Activated naive CD8-positive, alpha-beta T cell treated with anti-CD3 and anti-CD28 coated beads, Interleukin-2, amount 10 ng/mL, durations not matched to agents 7 days and 5 days (primary cell): ENCODE data around the gene ARHGAP26. TPM values are rescaled to one million over a fixed set of nuclear protein-coding genes. Genes with fewer than 3 reads are reported as not detected.
A peak's percentile ranks its signal among the peaks of the same experiment; 100 is the strongest.

Source experiments
- ATAC-seq: fragments of 150-1000 bp; cut with Tn5 transposase; one replicate; pipeline ENCODE4 v1.10.0; 2021; ENCODE audit warnings: low read depth, moderate library complexity
- POLR2A ChIA-PET: fragments of 350-600 bp; sonication (Branson Sonifier 250); formaldehyde crosslinking; loops from one replicate; lab custom pipeline; 2021; ENCODE audit warnings: antibody characterized with exemption; lab: Charles Lee
- DNase-seq: peaks from one replicate; pipeline ENCODE4 v3.0.0; 2021
- H3K27ac Mint-ChIP-seq: one replicate; pipeline ENCODE4 v1.8.0; 2022; ENCODE audit warnings: mild to moderate bottlenecking, mixed read lengths
- H3K27me3 Mint-ChIP-seq: one replicate; pipeline ENCODE4 v1.8.0; 2022; ENCODE audit warnings: mild to moderate bottlenecking, moderate library complexity, mixed read lengths
- H3K36me3 Mint-ChIP-seq: one replicate; pipeline ENCODE4 v1.8.0; 2021; ENCODE audit warnings: mild to moderate bottlenecking, mixed read lengths
- H3K4me1 Mint-ChIP-seq: one replicate; pipeline ENCODE4 v1.8.0; 2021; ENCODE audit warnings: mixed read lengths
- H3K4me3 Mint-ChIP-seq: one replicate; pipeline ENCODE4 v1.8.0; 2022; ENCODE audit warnings: mild to moderate bottlenecking, moderate library complexity, mixed read lengths
- H3K9me3 Mint-ChIP-seq: one replicate; pipeline ENCODE4 v1.8.0; 2021; ENCODE audit warnings: mixed read lengths
- total RNA-seq, 2 experiments: library from RNA; stranded (reverse); gene quantifications; one replicate each; pipeline ENCODE4 v1.2.3, GENCODE V29; 2021

Gene ARHGAP26
- total RNA-seq, 2 experiments from 2014 or later = 30.6 to 32.0 TPM

DNA sequence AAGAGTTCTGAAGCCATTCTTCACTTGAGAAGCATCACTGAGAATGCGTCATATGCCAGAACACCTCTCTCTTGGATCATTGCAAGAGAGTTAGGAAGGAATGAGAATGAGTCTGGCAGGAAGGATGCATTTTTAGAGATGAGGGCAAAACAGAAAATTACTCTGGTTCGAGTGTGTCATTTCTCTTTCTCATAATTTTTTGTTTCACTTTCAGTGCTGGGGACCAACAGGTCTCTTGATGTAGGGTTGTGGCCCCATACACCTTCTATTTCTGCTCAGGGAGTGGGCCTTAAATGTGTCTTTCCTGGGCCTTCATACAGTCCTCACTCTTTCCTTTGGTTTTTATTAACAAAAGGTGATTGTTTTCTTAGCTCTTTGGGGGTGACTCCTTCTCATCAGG, 330.9 kb downstream of the ARHGAP26 start:
- POLR2A ChIA-PET = interaction anchor here (1.2 kb wide), 2 partner anchors 98 to 302 kb away, joined by 3 to 5 read pairs; partner anchors contain the start of gene NR3C1
- peaks cover 18% of the 10 kb centered on the region for H3K4me1 Mint-ChIP-seq
- no peaks in the 10 kb centered on the region for H3K9me3 Mint-ChIP-seq
- peak overlapping the region; percentile 49 for H3K4me3 Mint-ChIP-seq
- DNase-seq (no peak), ATAC-seq (peak; percentile 92)
- H3K27ac Mint-ChIP-seq = peak overlapping the region; percentile 82
- no peaks in the 10 kb centered on the region for H3K27me3 Mint-ChIP-seq
- peaks cover 10% of the 10 kb centered on the region for H3K36me3 Mint-ChIP-seq

DNA sequence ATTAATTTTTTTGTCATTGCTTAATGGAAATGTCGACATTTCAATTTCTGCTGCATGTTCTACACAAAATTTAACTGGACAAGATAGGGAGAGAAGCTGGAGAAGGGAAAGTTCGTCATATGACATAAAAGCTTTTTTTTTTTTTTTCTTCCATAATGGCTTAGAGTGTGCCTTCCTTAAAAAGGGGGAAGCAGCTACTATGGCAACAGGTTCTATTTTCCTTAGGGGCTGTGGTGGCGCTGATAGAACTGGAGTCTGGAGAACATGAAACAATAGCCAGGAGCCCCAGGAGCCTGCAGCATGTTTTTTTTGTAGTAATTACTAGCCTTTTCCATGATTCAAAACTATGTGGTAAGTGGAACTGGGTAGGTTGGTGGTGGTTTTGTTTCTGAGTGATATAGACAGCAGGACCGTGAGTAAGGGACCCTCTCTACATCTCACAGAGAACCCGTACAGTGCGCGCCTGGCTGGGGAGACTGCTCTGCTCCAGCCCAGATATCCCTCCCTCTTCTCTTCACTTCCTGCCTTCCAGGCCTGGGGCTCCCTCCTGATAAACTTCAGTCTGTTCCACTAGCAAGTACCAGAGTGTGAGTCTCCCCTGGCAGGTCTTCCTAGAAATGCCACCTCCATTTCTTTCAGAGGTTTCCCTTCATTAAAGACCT, 331.7 kb downstream of the ARHGAP26 start:
- Mint-ChIP-seq H3K9me3 (no peaks in the 10 kb centered on the region), H3K4me1 (peaks cover 19% of the 10 kb centered on the region), H3K4me3 (peak overlapping the region; percentile 49), H3K36me3 (peaks cover 10% of the 10 kb centered on the region), H3K27me3 (no peaks in the 10 kb centered on the region), H3K27ac (peak overlapping the region; percentile 82)
- POLR2A ChIA-PET = interaction anchor here (1.2 kb wide), 1 partner anchor 301 kb away, joined by 5 read pairs; the partner anchor contains the start of gene NR3C1
- no peak for DNase-seq
- ATAC-seq = no peak

- POLR2A ChIA-PET = no interaction called here
- H3K9me3 Mint-ChIP-seq = no peaks in the 10 kb centered on the region
- DNase-seq (no peak), ATAC-seq (no peak)
- peaks cover 10% of the 10 kb centered on the region for H3K36me3 Mint-ChIP-seq
- no peaks in the 10 kb centered on the region for H3K27me3 Mint-ChIP-seq
- H3K4me3 Mint-ChIP-seq = no peak overlapping the region
- H3K27ac Mint-ChIP-seq = peak overlapping the region; percentile 57
- H3K4me1 Mint-ChIP-seq = peaks cover 19% of the 10 kb centered on the region
Observed at GRCh38 chr5:143102411-143102810, 332.2 kb downstream of the ARHGAP26 start.

DNA sequence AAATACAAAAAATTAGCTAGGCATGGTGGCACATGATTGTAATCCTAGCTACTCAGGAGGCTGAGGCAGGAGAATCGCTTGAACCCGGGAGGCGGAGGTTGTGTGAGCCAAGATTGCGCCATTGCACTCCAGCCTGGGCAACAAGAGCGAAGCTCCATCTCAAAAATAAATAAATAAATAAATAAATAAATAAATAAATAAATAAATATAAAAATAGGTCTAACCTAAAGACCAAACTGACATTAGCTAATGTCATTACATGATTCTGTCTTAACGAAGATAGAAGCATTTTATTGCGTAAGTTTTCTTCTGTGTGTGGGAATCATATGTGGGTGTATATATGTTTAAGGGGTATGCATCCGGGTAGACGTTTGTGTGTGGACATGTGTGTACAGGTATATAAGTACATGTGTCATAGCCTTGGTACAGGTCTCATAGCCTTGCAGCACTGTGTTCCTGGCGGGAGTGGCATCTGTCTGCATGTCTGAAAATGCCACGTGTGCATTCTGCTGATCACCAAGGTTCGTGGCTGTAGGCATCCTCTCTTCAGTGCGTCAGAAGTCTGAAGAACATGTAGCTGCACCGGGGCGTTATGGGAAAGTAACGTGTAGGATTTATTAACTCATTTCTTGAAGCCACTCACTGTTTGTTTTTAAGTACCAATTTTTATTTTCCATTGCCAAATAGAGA, 335.2 kb downstream of the ARHGAP26 start:
- no peak overlapping the region for H3K27ac Mint-ChIP-seq
- H3K9me3 Mint-ChIP-seq = no peaks in the 10 kb centered on the region
- H3K4me1 Mint-ChIP-seq = peaks cover 19% of the 10 kb centered on the region
- H3K36me3 Mint-ChIP-seq = peaks cover 7% of the 10 kb centered on the region
- H3K4me3 Mint-ChIP-seq = no peak overlapping the region
- no peaks in the 10 kb centered on the region for H3K27me3 Mint-ChIP-seq
- POLR2A ChIA-PET = no interaction called here
- ATAC-seq = no peak
- DNase-seq = no peak

- no peaks in the 10 kb centered on the region for H3K27me3 Mint-ChIP-seq
- no peak for ATAC-seq
- H3K4me1 Mint-ChIP-seq = peaks cover 13% of the 10 kb centered on the region
- no peaks in the 10 kb centered on the region for H3K9me3 Mint-ChIP-seq
- H3K27ac Mint-ChIP-seq = no peak overlapping the region
- H3K36me3 Mint-ChIP-seq = peaks cover 7% of the 10 kb centered on the region
- POLR2A ChIA-PET = interaction anchor here (0.7 kb wide), 1 partner anchor 493 kb away, joined by 3 read pairs; no protein-coding TSS in a partner anchor
- no peak for DNase-seq
- no peak overlapping the region for H3K4me3 Mint-ChIP-seq
Observed at GRCh38 chr5:143106174-143106573, 336.0 kb downstream of the ARHGAP26 start.

GRCh38 chr5:143108498-143109128, 338.4 kb downstream of the ARHGAP26 start:
- Mint-ChIP-seq H3K36me3 (peaks cover 5% of the 10 kb centered on the region), H3K4me3 (no peak overlapping the region), H3K27me3 (no peaks in the 10 kb centered on the region), H3K4me1 (peaks cover 5% of the 10 kb centered on the region), H3K9me3 (no peaks in the 10 kb centered on the region), H3K27ac (no peak overlapping the region)
- DNase-seq (no peak), ATAC-seq (no peak)
- POLR2A ChIA-PET = interaction anchor here (0.6 kb wide), 1 partner anchor 74 kb away, joined by 3 read pairs; no protein-coding TSS in a partner anchor

DNA sequence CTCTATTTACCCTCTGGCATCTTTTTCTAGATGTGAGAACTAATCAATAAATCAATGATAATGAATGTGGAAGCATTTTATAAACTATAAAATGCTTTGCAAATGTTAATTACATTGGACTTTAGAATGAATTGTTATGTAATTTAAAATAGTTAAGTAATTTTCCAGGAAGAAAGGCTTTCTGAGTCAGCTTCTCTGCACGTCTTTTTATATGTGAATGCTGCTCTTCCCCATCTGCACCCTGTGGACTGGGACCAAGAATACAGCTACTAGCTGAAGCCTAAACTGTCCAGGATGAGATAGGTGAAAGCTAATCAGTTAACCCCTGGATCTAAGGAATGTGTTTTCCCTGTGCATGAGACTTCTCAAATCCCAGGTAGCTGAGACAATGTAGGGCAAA, 340.4 kb downstream of the ARHGAP26 start:
- peaks cover 3% of the 10 kb centered on the region for H3K4me1 Mint-ChIP-seq
- no peak overlapping the region for H3K27ac Mint-ChIP-seq
- no peaks in the 10 kb centered on the region for H3K9me3 Mint-ChIP-seq
- no peak for DNase-seq
- POLR2A ChIA-PET = no interaction called here
- no peaks in the 10 kb centered on the region for H3K27me3 Mint-ChIP-seq
- H3K4me3 Mint-ChIP-seq = no peak overlapping the region
- H3K36me3 Mint-ChIP-seq = peaks cover 5% of the 10 kb centered on the region
- no peak for ATAC-seq

DNA sequence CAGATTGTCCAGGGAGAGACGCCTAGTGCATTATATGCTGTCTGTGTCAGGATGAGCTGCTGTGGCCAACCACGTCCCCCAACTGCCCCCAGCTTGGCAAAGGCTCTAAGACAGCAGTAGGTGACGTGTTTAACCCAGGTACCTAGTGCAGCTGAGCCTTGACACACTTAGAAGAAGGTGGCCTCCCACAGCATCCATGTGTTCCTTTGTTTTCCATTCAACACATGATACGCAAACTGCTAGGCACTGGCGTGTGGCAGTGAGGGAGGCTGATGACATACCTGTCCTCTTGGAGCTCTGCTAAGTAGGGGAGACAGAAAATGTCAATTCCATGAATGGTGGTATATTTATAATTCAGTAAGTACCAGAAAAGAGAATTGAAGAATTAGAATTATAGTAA, 341.6 kb downstream of the ARHGAP26 start:
- POLR2A ChIA-PET = no interaction called here
- no peak for DNase-seq
- H3K27ac Mint-ChIP-seq = no peak overlapping the region

GRCh38 chr5:143113461-143113860, 343.3 kb downstream of the ARHGAP26 start:
- peaks cover 5% of the 10 kb centered on the region for H3K36me3 Mint-ChIP-seq
- ATAC-seq (no peak), DNase-seq (no peak)
- POLR2A ChIA-PET = interaction anchor here (0.5 kb wide), 1 partner anchor 41 kb away, joined by 3 read pairs; no protein-coding TSS in a partner anchor
- H3K27ac Mint-ChIP-seq = no peak overlapping the region
- H3K4me1 Mint-ChIP-seq = no peaks in the 10 kb centered on the region
- no peaks in the 10 kb centered on the region for H3K27me3 Mint-ChIP-seq
- no peaks in the 10 kb centered on the region for H3K9me3 Mint-ChIP-seq
- no peak overlapping the region for H3K4me3 Mint-ChIP-seq

More for the DNA sequence above, 341.6 kb downstream of the ARHGAP26 start:
- Mint-ChIP-seq H3K4me3 (no peak overlapping the region), H3K4me1 (no peaks in the 10 kb centered on the region), H3K27me3 (no peaks in the 10 kb centered on the region), H3K9me3 (no peaks in the 10 kb centered on the region), H3K36me3 (peaks cover 5% of the 10 kb centered on the region)
- ATAC-seq = no peak

GRCh38 chr5:143114481-143114880, 344.3 kb downstream of the ARHGAP26 start:
- Mint-ChIP-seq H3K4me1 (peaks cover 7% of the 10 kb centered on the region), H3K36me3 (peaks cover 5% of the 10 kb centered on the region), H3K4me3 (no peak overlapping the region), H3K9me3 (no peaks in the 10 kb centered on the region), H3K27me3 (no peaks in the 10 kb centered on the region), H3K27ac (no peak overlapping the region)
- POLR2A ChIA-PET = no interaction called here
- ATAC-seq = no peak
- no peak for DNase-seq

- Mint-ChIP-seq H3K36me3 (peaks cover 5% of the 10 kb centered on the region), H3K27ac (no peak overlapping the region), H3K4me1 (peaks cover 8% of the 10 kb centered on the region), H3K9me3 (no peaks in the 10 kb centered on the region), H3K27me3 (no peaks in the 10 kb centered on the region), H3K4me3 (no peak overlapping the region)
- POLR2A ChIA-PET = no interaction called here
- DNase-seq (no peak), ATAC-seq (no peak)
Observed at GRCh38 chr5:143115381-143115780, 345.2 kb downstream of the ARHGAP26 start.

DNA sequence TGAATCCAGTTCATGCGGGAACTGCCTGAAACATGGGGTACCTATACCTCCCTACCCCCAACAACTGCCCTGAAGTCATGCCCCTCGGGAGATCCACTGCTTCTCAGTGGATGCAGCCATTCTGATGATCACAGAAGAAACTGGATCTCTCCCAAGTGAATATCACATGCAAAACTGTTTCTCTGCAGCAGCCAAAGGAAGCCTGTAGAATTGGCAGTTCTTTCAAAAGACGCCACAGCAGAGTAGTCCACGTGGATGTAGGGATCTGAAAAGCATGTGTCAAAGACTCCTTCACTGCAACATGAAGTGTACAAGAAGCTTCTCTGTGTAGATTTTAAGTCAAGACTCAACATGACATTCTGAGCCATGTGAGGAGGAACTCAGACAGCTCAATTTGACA, 346.6 kb downstream of the ARHGAP26 start:
- no peak for ATAC-seq
- peaks cover 2% of the 10 kb centered on the region for H3K9me3 Mint-ChIP-seq
- peaks cover 8% of the 10 kb centered on the region for H3K36me3 Mint-ChIP-seq
- no peaks in the 10 kb centered on the region for H3K27me3 Mint-ChIP-seq
- H3K4me3 Mint-ChIP-seq = no peak overlapping the region
- POLR2A ChIA-PET = no interaction called here
- DNase-seq = no peak
- H3K4me1 Mint-ChIP-seq = peaks cover 15% of the 10 kb centered on the region
- H3K27ac Mint-ChIP-seq = no peak overlapping the region

GRCh38 chr5:143117821-143118220, 347.6 kb downstream of the ARHGAP26 start:
- DNase-seq (no peak), ATAC-seq (no peak)
- H3K36me3 Mint-ChIP-seq = peaks cover 12% of the 10 kb centered on the region
- peaks cover 2% of the 10 kb centered on the region for H3K9me3 Mint-ChIP-seq
- H3K27ac Mint-ChIP-seq = no peak overlapping the region
- POLR2A ChIA-PET = no interaction called here
- H3K4me1 Mint-ChIP-seq = peaks cover 15% of the 10 kb centered on the region
- H3K4me3 Mint-ChIP-seq = no peak overlapping the region
- no peaks in the 10 kb centered on the region for H3K27me3 Mint-ChIP-seq
